Activated naive CD8-positive, alpha-beta T cell (primary cell): ENCODE results near the gene CKAP2L.
A peak's percentile ranks its signal among the peaks of the same experiment; 100 is the strongest.

Experiments
- H3K27ac Mint-ChIP-seq: one replicate; pipeline ENCODE4 v1.8.0; 2021; ENCODE audit warnings: mixed read lengths
- H3K27me3 Mint-ChIP-seq: one replicate; pipeline ENCODE4 v1.8.0; 2021; ENCODE audit warnings: mixed read lengths
- H3K36me3 Mint-ChIP-seq: one replicate; pipeline ENCODE4 v1.8.0; 2021; ENCODE audit warnings: mixed read lengths
- H3K4me1 Mint-ChIP-seq: one replicate; pipeline ENCODE4 v1.8.0; 2021; ENCODE audit warnings: low read depth, mixed read lengths
- H3K4me3 Mint-ChIP-seq: one replicate; pipeline ENCODE4 v1.8.0; 2021; ENCODE audit warnings: mild to moderate bottlenecking, mixed read lengths
- H3K9me3 Mint-ChIP-seq: one replicate; pipeline ENCODE4 v1.8.0; 2021; ENCODE audit warnings: low read depth, mixed read lengths

Gene CKAP2L

GRCh38 chr2:112756207-112756606 is 8.2 kb downstream of the CKAP2L start:
- Mint-ChIP-seq H3K4me3 (no peak overlapping the region), H3K27ac (no peak overlapping the region), H3K36me3 (peaks cover 2% of the 10 kb centered on the region), H3K4me1 (no peaks in the 10 kb centered on the region), H3K27me3 (no peaks in the 10 kb centered on the region), H3K9me3 (no peaks in the 10 kb centered on the region)

DNA sequence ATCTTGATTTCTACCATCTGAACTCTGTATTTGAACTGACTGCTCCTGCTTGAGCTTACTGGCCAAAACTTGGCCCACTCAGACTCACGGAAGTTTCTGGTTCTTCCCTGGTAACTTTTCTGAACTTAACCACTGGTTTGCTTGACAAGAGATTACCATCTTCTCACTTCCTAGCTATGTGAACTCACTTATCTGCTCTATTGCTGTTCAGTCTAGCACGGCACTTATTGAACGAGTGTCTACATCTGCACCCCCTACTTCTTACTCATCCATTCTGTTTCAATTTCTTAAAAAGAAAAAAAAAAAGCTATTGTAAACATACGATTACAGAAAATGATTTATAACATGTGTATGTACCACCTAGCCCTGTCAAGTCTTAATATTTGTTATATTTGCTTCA is 9.0 kb downstream of the CKAP2L start:
- H3K4me1 Mint-ChIP-seq: peaks cover 1% of the 10 kb centered on the region

DNA sequence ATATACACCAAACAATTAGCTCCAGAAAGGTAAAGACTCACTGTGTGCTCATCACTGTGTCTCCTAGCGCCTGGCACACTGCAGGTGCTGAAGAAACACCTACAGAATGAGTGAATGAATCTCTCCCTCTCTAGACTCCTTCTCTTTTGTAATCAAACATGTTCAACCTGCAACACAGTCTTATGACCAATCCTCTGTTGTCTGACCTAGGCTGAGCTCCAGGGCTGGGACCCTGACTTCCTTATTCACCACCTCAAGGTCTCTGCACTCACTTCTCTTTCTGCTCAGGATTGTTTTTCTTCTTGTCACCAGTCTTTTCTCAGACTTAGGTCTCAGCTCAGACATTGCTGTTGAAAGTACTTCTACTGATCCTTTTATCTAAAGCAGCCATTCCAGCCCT is 9.8 kb downstream of the CKAP2L start:
- H3K4me1 Mint-ChIP-seq: peaks cover 8% of the 10 kb centered on the region

More for the DNA sequence above, 9.0 kb downstream of the CKAP2L start:
- Mint-ChIP-seq H3K9me3 (no peaks in the 10 kb centered on the region), H3K36me3 (peaks cover 2% of the 10 kb centered on the region), H3K27ac (no peak overlapping the region), H3K27me3 (no peaks in the 10 kb centered on the region), H3K4me3 (no peak overlapping the region)

DNA sequence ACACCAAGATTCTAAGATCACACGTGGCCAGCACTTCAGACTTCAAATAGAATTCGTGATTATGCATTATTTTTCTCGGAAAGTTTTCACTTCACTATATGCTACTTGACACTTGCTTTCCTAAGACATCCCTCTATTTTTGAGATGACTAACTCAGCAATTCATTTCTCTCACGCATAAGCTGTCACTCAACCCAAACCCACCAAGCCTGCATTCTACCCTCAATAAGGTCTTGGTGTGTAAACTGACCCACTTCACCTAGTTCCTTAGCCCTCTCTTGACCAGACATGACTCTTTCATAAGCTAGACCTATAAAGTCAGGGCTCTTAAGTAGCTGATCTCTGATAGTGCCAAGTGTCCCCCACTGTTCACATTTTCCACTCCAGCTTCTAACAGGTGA is 11.7 kb downstream of the CKAP2L start:
- H3K4me3 Mint-ChIP-seq: no peak overlapping the region
- no peaks in the 10 kb centered on the region for H3K36me3 Mint-ChIP-seq
- H3K27ac Mint-ChIP-seq: no peak overlapping the region
- no peaks in the 10 kb centered on the region for H3K27me3 Mint-ChIP-seq
- H3K4me1 Mint-ChIP-seq: peaks cover 8% of the 10 kb centered on the region
- no peaks in the 10 kb centered on the region for H3K9me3 Mint-ChIP-seq

More for the DNA sequence above, 9.8 kb downstream of the CKAP2L start:
- no peak overlapping the region for H3K27ac Mint-ChIP-seq
- H3K4me3 Mint-ChIP-seq: no peak overlapping the region
- no peaks in the 10 kb centered on the region for H3K9me3 Mint-ChIP-seq
- H3K27me3 Mint-ChIP-seq: no peaks in the 10 kb centered on the region
- peaks cover 2% of the 10 kb centered on the region for H3K36me3 Mint-ChIP-seq

DNA sequence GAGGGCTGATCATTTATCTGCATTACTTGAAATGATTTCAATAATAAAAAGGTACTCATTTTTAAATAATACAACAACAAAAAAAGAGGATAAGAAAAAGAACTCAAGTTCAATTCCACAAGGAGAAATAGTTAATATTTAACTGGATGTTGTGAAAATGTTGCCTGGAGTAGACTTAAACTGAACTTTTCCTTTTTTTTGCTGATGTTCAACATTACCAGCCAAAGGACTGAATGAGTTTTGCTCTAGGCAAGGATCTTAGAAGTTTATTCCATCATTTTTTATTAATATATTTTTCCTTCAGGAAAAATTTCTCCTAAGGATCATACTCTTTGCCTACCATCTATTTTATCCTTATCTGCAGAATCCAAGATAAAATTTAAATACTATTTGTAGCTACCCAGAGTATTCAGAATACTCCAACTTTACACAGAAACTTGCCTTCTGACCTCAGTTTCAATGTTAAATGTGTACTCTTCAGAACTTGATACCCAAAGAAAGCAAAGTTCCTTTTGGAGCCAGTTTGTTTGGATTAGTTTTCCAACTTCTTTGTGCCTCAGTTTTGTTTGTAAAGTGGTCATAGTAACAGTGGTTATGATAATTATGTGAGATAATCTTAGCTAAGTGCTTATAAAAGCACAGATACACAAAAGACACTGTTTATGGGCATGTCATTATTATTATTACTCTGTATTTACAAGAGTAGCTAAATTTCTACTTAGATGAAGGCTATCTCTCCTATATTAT is 12.8 kb downstream of the CKAP2L start:
- H3K9me3 Mint-ChIP-seq: no peaks in the 10 kb centered on the region
- no peaks in the 10 kb centered on the region for H3K27me3 Mint-ChIP-seq
- no peaks in the 10 kb centered on the region for H3K36me3 Mint-ChIP-seq
- H3K4me1 Mint-ChIP-seq: peaks cover 8% of the 10 kb centered on the region
- H3K4me3 Mint-ChIP-seq: no peak overlapping the region
- H3K27ac Mint-ChIP-seq: no peak overlapping the region

DNA sequence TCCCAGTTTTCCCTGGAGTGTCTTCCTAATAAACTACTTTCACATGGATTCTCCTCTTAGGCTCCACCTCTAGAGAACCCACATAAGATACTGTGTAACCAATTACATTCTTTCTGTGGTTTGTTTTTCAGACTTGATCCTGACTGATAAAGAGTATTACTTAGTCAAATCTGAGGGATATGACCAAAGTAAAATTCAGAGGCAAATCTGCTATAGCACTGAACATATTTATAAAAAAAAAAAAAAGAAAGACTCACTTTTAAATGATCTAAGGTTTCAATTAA is 13.9 kb downstream of the CKAP2L start:
- Mint-ChIP-seq H3K4me3 (no peak overlapping the region), H3K4me1 (peaks cover 8% of the 10 kb centered on the region), H3K27me3 (no peaks in the 10 kb centered on the region), H3K36me3 (no peaks in the 10 kb centered on the region), H3K27ac (no peak overlapping the region), H3K9me3 (no peaks in the 10 kb centered on the region)

- no peaks in the 10 kb centered on the region for H3K27me3 Mint-ChIP-seq
- no peaks in the 10 kb centered on the region for H3K9me3 Mint-ChIP-seq
- H3K27ac Mint-ChIP-seq: peak overlapping the region; percentile 11
- H3K36me3 Mint-ChIP-seq: no peaks in the 10 kb centered on the region
- peaks cover 8% of the 10 kb centered on the region for H3K4me1 Mint-ChIP-seq
- no peak overlapping the region for H3K4me3 Mint-ChIP-seq
These were observed 14.5 kb downstream of the CKAP2L start for GRCh38 chr2:112749755-112750559.

DNA sequence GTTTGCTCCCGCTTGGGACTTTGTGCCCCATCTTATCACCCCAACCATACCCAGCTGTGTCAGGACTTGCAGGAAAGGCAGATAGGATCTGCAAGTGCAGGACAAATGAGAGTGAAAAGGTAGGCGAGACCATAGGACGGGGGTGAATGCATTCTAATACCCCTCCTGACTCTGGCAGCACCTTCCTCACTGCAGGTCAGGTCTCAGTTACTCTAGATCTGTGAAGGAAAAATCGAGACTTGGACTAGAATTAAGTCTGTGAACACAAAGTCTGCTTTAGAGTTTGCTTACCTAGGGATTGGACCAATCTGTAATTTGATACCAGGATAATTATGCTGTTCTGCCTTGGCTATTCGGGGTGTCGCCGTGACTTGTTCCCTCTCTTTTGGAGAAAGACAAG is 23.9 kb downstream of the CKAP2L start:
- no peaks in the 10 kb centered on the region for H3K27me3 Mint-ChIP-seq
- no peak overlapping the region for H3K4me3 Mint-ChIP-seq
- H3K27ac Mint-ChIP-seq: no peak overlapping the region
- H3K9me3 Mint-ChIP-seq: no peaks in the 10 kb centered on the region
- H3K36me3 Mint-ChIP-seq: no peaks in the 10 kb centered on the region
- H3K4me1 Mint-ChIP-seq: no peaks in the 10 kb centered on the region

- Mint-ChIP-seq H3K4me3 (no peak overlapping the region), H3K27ac (no peak overlapping the region), H3K9me3 (no peaks in the 10 kb centered on the region), H3K4me1 (no peaks in the 10 kb centered on the region), H3K36me3 (no peaks in the 10 kb centered on the region), H3K27me3 (no peaks in the 10 kb centered on the region)
These were observed 26.7 kb downstream of the CKAP2L start for GRCh38 chr2:112737542-112738232.

DNA sequence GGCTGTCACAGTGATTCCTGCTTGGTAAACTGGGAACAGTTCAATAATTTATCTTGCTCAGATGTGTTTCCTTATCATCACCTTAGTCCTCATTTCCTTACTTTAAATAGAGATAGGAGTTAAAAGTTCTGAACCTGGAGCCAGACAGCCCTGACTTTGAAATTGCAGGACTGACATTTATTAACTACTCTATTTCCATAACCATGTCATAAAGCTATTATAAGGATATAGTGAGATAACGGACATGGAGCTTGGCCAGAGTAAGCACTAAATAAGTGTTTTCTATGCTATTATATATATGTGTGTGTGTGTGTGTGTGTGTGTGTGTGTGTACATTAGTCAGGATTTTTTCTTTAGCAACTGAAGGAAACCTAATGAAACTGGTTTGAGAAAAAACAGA is 30.5 kb downstream of the CKAP2L start:
- Mint-ChIP-seq H3K4me1 (no peaks in the 10 kb centered on the region), H3K9me3 (no peaks in the 10 kb centered on the region), H3K4me3 (no peak overlapping the region), H3K27ac (no peak overlapping the region), H3K36me3 (no peaks in the 10 kb centered on the region), H3K27me3 (no peaks in the 10 kb centered on the region)

DNA sequence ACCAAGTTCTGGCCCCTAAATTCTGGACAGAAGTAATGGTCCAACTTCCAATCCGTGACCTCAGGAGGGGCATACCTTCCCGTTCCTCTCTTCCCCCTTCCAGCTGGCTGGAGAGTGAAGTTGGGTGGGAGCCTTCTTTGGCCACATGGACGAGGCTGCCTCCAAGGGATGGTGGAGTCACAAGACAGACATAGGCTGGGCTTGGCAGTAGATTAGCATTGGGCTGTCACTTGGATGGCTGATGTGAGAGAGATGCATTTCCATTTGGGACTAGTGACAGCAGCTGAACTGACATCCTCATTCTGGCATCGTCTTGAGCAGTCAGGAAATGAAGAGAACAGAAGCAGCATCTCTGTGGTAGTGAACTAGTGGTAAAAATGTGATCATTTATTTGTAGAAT is 31.0 kb downstream of the CKAP2L start:
- Mint-ChIP-seq H3K9me3 (no peaks in the 10 kb centered on the region), H3K36me3 (no peaks in the 10 kb centered on the region), H3K27ac (no peak overlapping the region), H3K27me3 (no peaks in the 10 kb centered on the region), H3K4me3 (no peak overlapping the region), H3K4me1 (no peaks in the 10 kb centered on the region)

GRCh38 chr2:112731479-112731878 is 32.9 kb downstream of the CKAP2L start:
- no peaks in the 10 kb centered on the region for H3K4me1 Mint-ChIP-seq
- no peak overlapping the region for H3K4me3 Mint-ChIP-seq
- H3K27ac Mint-ChIP-seq: no peak overlapping the region
- no peaks in the 10 kb centered on the region for H3K36me3 Mint-ChIP-seq
- no peaks in the 10 kb centered on the region for H3K27me3 Mint-ChIP-seq
- H3K9me3 Mint-ChIP-seq: no peaks in the 10 kb centered on the region

DNA sequence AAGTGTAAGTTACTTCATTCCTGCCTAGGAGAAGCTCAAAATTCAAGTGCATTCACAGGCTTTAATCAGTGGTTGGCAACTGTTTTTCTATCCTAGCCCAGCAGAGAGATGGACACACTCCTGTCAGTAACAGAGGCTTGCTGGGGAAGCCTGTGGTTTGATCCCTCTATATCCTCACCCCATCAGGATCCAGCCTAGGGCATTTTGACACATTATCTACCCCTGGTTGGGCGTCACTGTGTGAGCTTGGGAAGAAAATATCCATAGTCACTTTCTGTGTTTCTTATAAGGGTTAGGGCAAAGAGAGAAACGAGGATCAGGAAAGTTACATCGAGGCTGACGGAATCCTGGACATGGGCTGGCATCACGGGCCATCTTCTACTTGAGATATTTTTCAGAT is 33.6 kb downstream of the CKAP2L start:
- H3K9me3 Mint-ChIP-seq: no peaks in the 10 kb centered on the region
- H3K4me1 Mint-ChIP-seq: no peaks in the 10 kb centered on the region
- no peak overlapping the region for H3K27ac Mint-ChIP-seq
- H3K27me3 Mint-ChIP-seq: no peaks in the 10 kb centered on the region
- no peak overlapping the region for H3K4me3 Mint-ChIP-seq
- no peaks in the 10 kb centered on the region for H3K36me3 Mint-ChIP-seq

DNA sequence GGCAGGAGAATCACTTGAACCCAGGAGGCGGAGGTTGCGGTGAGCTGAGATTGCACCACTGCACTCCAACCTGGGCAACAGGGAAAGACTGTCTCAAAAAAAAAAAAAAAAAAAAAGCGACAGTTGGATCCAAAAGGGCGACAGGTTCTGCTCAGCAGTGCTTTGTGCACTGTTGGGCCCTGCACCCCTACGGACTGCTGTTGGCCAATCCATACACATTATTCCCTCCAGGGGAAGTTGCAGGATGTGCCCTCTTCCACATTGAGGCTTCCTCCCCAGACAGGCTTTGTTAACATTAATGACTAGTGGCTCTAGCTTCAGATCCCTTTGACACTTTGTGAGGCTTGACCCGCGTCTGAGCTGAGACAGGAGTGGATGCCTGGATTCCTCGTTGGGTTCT is 34.2 kb downstream of the CKAP2L start:
- H3K27me3 Mint-ChIP-seq: no peaks in the 10 kb centered on the region
- H3K27ac Mint-ChIP-seq: no peak overlapping the region
- H3K36me3 Mint-ChIP-seq: no peaks in the 10 kb centered on the region
- H3K4me3 Mint-ChIP-seq: no peak overlapping the region
- H3K9me3 Mint-ChIP-seq: no peaks in the 10 kb centered on the region
- no peaks in the 10 kb centered on the region for H3K4me1 Mint-ChIP-seq

- no peaks in the 10 kb centered on the region for H3K36me3 Mint-ChIP-seq
- no peaks in the 10 kb centered on the region for H3K27me3 Mint-ChIP-seq
- no peaks in the 10 kb centered on the region for H3K4me1 Mint-ChIP-seq
- H3K9me3 Mint-ChIP-seq: no peaks in the 10 kb centered on the region
- H3K4me3 Mint-ChIP-seq: no peak overlapping the region
- H3K27ac Mint-ChIP-seq: no peak overlapping the region
These were observed 35.8 kb downstream of the CKAP2L start for GRCh38 chr2:112728378-112729175.
